Caco-2 (cell line): ENCODE results near the gene SPPL3. TPM values are rescaled to one million over a fixed set of nuclear protein-coding genes. Genes with fewer than 3 reads are reported as not detected.
A peak's percentile ranks its signal among the peaks of the same experiment; 100 is the strongest.

ENCODE experiments used
- BruUV-seq: library from RNA; stranded (reverse); fragments of 400-500 nt; replicated peaks from 2 replicates; lab custom pipeline; 2021; lab: Mats Ljungman, UMichigan
- CTCF ChIA-PET: fragments of 300-600 bp; sonication (Branson Sonifier 250); formaldehyde crosslinking; loops from one replicate; lab custom pipeline; 2022; ENCODE audit warnings: antibody characterized with exemption; lab: Charles Lee
- POLR2A ChIA-PET: fragments of 300-600 bp; sonication (Branson Sonifier 250); formaldehyde crosslinking; loops from one replicate; lab custom pipeline; 2022; ENCODE audit warnings: antibody characterized with exemption; lab: Charles Lee
- DNase-seq, 2 experiments: peaks; one replicate each; pipeline versions ENCODE4 v3.0.0 to v3.0.0-alpha.2; 2020 to 2022
- H3K27me3 ChIP-seq: replicated peaks from 2 replicates; pipeline ENCODE4 v1.6.0; 2011; ENCODE audit warnings: low read length; ENCODE audit not compliant: control insufficient read depth, insufficient read depth
- H3K36me3 ChIP-seq: 2 replicates; pipeline ENCODE4 v1.5.1; 2011; ENCODE audit warnings: low read length; ENCODE audit not compliant: control insufficient read depth, insufficient read depth
- H3K4me1 ChIP-seq: fragments of 250-450 bp; sonication (Bioruptor Pico); 2 replicates; pipeline ENCODE4 v1.5.1; 2020; ENCODE audit warnings: mild to moderate bottlenecking
- H3K4me3 ChIP-seq: 2 replicates; pipeline ENCODE4 v1.5.1; 2011; ENCODE audit warnings: low read depth, mild to moderate bottlenecking, control low read depth, low read length
- H3K9me3 ChIP-seq: fragments of 250-450 bp; sonication (Bioruptor Pico); 2 replicates; pipeline ENCODE4 v1.5.1; 2020; ENCODE audit warnings: mild to moderate bottlenecking, moderate library complexity
- H3K27ac Mint-ChIP-seq: one replicate; pipeline ENCODE4 v1.8.0; 2022; ENCODE audit warnings: mixed read lengths; ENCODE audit not compliant: unreplicated experiment
- H3K27me3 Mint-ChIP-seq: one replicate; pipeline ENCODE4 v1.8.0; 2022; ENCODE audit warnings: mixed read lengths; ENCODE audit not compliant: insufficient read depth, unreplicated experiment
- H3K36me3 Mint-ChIP-seq: one replicate; pipeline ENCODE4 v1.8.0; 2022; ENCODE audit warnings: mild to moderate bottlenecking, mixed read lengths; ENCODE audit not compliant: insufficient read depth, unreplicated experiment
- H3K4me1 Mint-ChIP-seq: one replicate; pipeline ENCODE4 v1.8.0; 2022; ENCODE audit warnings: low read depth, mixed read lengths; ENCODE audit not compliant: unreplicated experiment
- H3K4me3 Mint-ChIP-seq: one replicate; pipeline ENCODE4 v1.8.0; 2022; ENCODE audit warnings: mild to moderate bottlenecking, moderate library complexity, mixed read lengths; ENCODE audit not compliant: unreplicated experiment
- H3K9me3 Mint-ChIP-seq: one replicate; pipeline ENCODE4 v1.8.0; 2022; ENCODE audit warnings: mixed read lengths; ENCODE audit not compliant: unreplicated experiment
- CTCF ChIP-seq, 2 experiments: fragments of 200-600 bp in 1 of 2; IDR thresholded peaks; 1 replicate in 1 of 2; 2 replicates in 1 of 2; pipeline versions ENCODE4 v1.5.1 to v1.8.0; 2011 to 2022; ENCODE audit warnings: antibody characterized with exemption in 1 of 2, control low read depth in 1 of 2, inconsistent platforms in 1 of 2, low read depth in 1 of 2, low read length in 1 of 2, mild to moderate bottlenecking in 1 of 2, moderate library complexity in 1 of 2; ENCODE audit not compliant: insufficient read depth in 1 of 2, severe bottlenecking in 1 of 2, unreplicated experiment in 1 of 2
- intact Hi-C: fragments of 100-400 bp; cut with micrococcal nuclease; formaldehyde crosslinking; loops from one replicate; pipeline ENCODE4 v1.10.0; 2022; ENCODE audit not compliant: unreplicated experiment
- total RNA-seq: library from RNA; stranded (reverse); gene quantifications from 2 replicates; pipeline ENCODE4 v1.2.3, GENCODE V29; 2022

Gene SPPL3
- total RNA-seq, 1 experiment from 2014 or later = 63.4 TPM

GRCh38 chr12:120930032-120930431 lies 25.9 kb upstream of the SPPL3 start:
- peaks cover 9% of the 10 kb centered on the region for H3K4me1 ChIP-seq
- TF ChIP-seq CTCF (IDR thresholded peaks at IDR 0.05; ENCODE audit: insufficient read depth in 1 of 2, low read depth in 1 of 2, low read length in 1 of 2, severe bottlenecking in 1 of 2, unreplicated experiment in 1 of 2) = no peak
- ChIA-PET CTCF (no interaction called here), POLR2A (no interaction called here)
- H3K4me3 Mint-ChIP-seq = no peak overlapping the region
- H3K9me3 Mint-ChIP-seq = no peaks in the 10 kb centered on the region
- DNase-seq = no peak
- intact Hi-C loops = no loop called here
- no peaks in the 10 kb centered on the region for H3K36me3 Mint-ChIP-seq
- H3K27me3 ChIP-seq = no peaks in the 10 kb centered on the region
- BruUV-seq = no TSS peak
- peaks cover 15% of the 10 kb centered on the region for H3K4me1 Mint-ChIP-seq
- no peaks in the 10 kb centered on the region for H3K36me3 ChIP-seq
- peak overlapping the region; percentile 79 for H3K27ac Mint-ChIP-seq
- no peaks in the 10 kb centered on the region for H3K9me3 ChIP-seq
- H3K27me3 Mint-ChIP-seq = no peaks in the 10 kb centered on the region
- H3K4me3 ChIP-seq = no peak overlapping the region

- Histone ChIP-seq H3K27me3 (no peaks in the 10 kb centered on the region), H3K4me3 (no peak overlapping the region), H3K4me1 (peaks cover 9% of the 10 kb centered on the region), H3K9me3 (no peaks in the 10 kb centered on the region), H3K36me3 (no peaks in the 10 kb centered on the region)
- BruUV-seq = no TSS peak
- DNase-seq = peak; percentile 72 to 85
- CTCF ChIA-PET = no interaction called here
- Mint-ChIP-seq H3K27ac (peak overlapping the region; percentile 79), H3K36me3 (no peaks in the 10 kb centered on the region), H3K9me3 (no peaks in the 10 kb centered on the region), H3K27me3 (no peaks in the 10 kb centered on the region), H3K4me1 (peaks cover 15% of the 10 kb centered on the region), H3K4me3 (peak overlapping the region; percentile 57)
- TF ChIP-seq CTCF (IDR thresholded peaks at IDR 0.05; ENCODE audit: insufficient read depth in 1 of 2, low read depth in 1 of 2, low read length in 1 of 2, severe bottlenecking in 1 of 2, unreplicated experiment in 1 of 2) = no peak
- POLR2A ChIA-PET = interaction anchor here (0.6 kb wide), 1 partner anchor 10 kb away, joined by 3 read pairs; no protein-coding TSS in a partner anchor
- intact Hi-C loops = no loop called here
Observed at GRCh38 chr12:120928864-120929652, 24.9 kb upstream of the SPPL3 start.

GRCh38 chr12:120925740-120926563 lies 21.8 kb upstream of the SPPL3 start:
- Histone ChIP-seq H3K4me1 (peaks cover 9% of the 10 kb centered on the region), H3K4me3 (no peak overlapping the region), H3K36me3 (no peaks in the 10 kb centered on the region), H3K9me3 (no peaks in the 10 kb centered on the region), H3K27me3 (no peaks in the 10 kb centered on the region)
- peaks cover 8% of the 10 kb centered on the region for H3K4me1 Mint-ChIP-seq
- CTCF ChIA-PET = no interaction called here
- intact Hi-C loops = no loop called here
- no peak overlapping the region for H3K27ac Mint-ChIP-seq
- BruUV-seq = no TSS peak
- no peak overlapping the region for H3K4me3 Mint-ChIP-seq
- TF ChIP-seq CTCF (IDR thresholded peaks at IDR 0.05; ENCODE audit: insufficient read depth in 1 of 2, low read depth in 1 of 2, low read length in 1 of 2, severe bottlenecking in 1 of 2, unreplicated experiment in 1 of 2) = no peak
- no peaks in the 10 kb centered on the region for H3K36me3 Mint-ChIP-seq
- H3K9me3 Mint-ChIP-seq = no peaks in the 10 kb centered on the region
- POLR2A ChIA-PET = interaction anchor here (0.9 kb wide), 1 partner anchor 23 kb away, joined by 4 read pairs; no protein-coding TSS in a partner anchor
- H3K27me3 Mint-ChIP-seq = no peaks in the 10 kb centered on the region
- DNase-seq = no peak
